HepG2 (cell line): Measurements from ENCODE around the gene ARHGAP4. TPM values are rescaled to one million over a fixed set of nuclear protein-coding genes. Genes with fewer than 3 reads are reported as not detected.
A peak's percentile ranks its signal among the peaks of the same experiment; 100 is the strongest.

Experiments
- ATAC-seq: fragments of 200-7000 bp; cut with Tn5 transposase; 3 replicates; pipeline ENCODE4 v1.9.1; 2020; ENCODE audit warnings: mild to moderate bottlenecking, moderate library complexity
- BruUV-seq: library from RNA; stranded (reverse); fragments of 400-500 nt; replicated peaks from 2 replicates; lab custom pipeline; 2021; lab: Mats Ljungman, UMichigan
- CTCF ChIA-PET: fragments of 300-600 bp; formaldehyde crosslinking; extraction: SDS; loops from one replicate; lab custom pipeline; 2021; ENCODE audit warnings: low total read pairs, inconsistent platforms, low intra/inter-chr PET ratio; lab: Yijun Ruan, JAX
- POLR2A ChIA-PET: fragments of 350-600 bp; sonication (Branson Sonifier 250); formaldehyde crosslinking; loops from one replicate; lab custom pipeline; 2020; ENCODE audit warnings: antibody characterized with exemption, inconsistent platforms; lab: Yijun Ruan, JAX
- DNase-seq: peaks from one replicate; pipeline ENCODE4 v3.0.0-alpha.2; 2015; ENCODE audit warnings: low spot score
- FAIRE-seq: peaks from 3 replicates; lab custom pipeline; 2011; peaks lifted over from hg19 to GRCh38; lab: Jason Lieb, UNC
- H2AFZ ChIP-seq: one replicate; pipeline ENCODE4 v1.6.1; 2011; ENCODE audit warnings: low read length, inconsistent platforms
- H3K27ac ChIP-seq: fragments of 300-600 bp; 3 replicates; pipeline ENCODE4 v1.8.0; 2011; ENCODE audit warnings: mixed run types, mild to moderate bottlenecking, mixed read lengths, low read length, inconsistent platforms; ENCODE audit not compliant: insufficient read depth; ENCODE audit errors: extremely low read length
- H3K27me3 ChIP-seq, 2 experiments: fragments of 200-600 bp in 1 of 2; 2 replicates in 1 of 2; 3 replicates in 1 of 2; pipeline versions ENCODE4 v1.6.0 to v1.8.0; 2011; ENCODE audit warnings: low read length in 2 of 2, mild to moderate bottlenecking in 2 of 2, moderate library complexity in 2 of 2, inconsistent platforms in 1 of 2; ENCODE audit not compliant: insufficient read depth in 2 of 2, control insufficient read depth in 1 of 2
- H3K36me3 ChIP-seq, 2 experiments: fragments of 200-600 bp in 1 of 2; replicated peaks in 1 of 2; 2 replicates in 1 of 2; 3 replicates in 1 of 2; pipeline versions ENCODE4 v1.5.1 to v1.8.0; 2011; ENCODE audit warnings: low read length in 2 of 2, inconsistent platforms in 1 of 2; ENCODE audit not compliant: insufficient read depth in 2 of 2, control insufficient read depth in 1 of 2
- H3K4me1 ChIP-seq: 2 replicates; pipeline ENCODE4 v1.5.1; 2012; ENCODE audit warnings: low read length, inconsistent platforms; ENCODE audit not compliant: insufficient read depth
- H3K4me2 ChIP-seq: 2 replicates; pipeline ENCODE4 v1.6.0; 2011; ENCODE audit warnings: low read depth, low read length, inconsistent platforms
- H3K4me3 ChIP-seq, 3 experiments: fragments of 200-600 bp in 1 of 3; sonication (generic), shearing (Covaris generic) in 1 of 3; replicated peaks in 1 of 3; 2 replicates each; pipeline ENCODE4 v1.5.1; 2011 to 2016; ENCODE audit warnings: low read length in 3 of 3, inconsistent platforms in 2 of 3, low read depth in 2 of 3, mild to moderate bottlenecking in 2 of 3, control low read depth in 1 of 3, mixed read lengths in 1 of 3; ENCODE audit not compliant: insufficient read depth in 1 of 3
- H3K79me2 ChIP-seq: one replicate; pipeline ENCODE4 v1.6.1; 2011; ENCODE audit warnings: low read length, inconsistent platforms; ENCODE audit not compliant: insufficient read depth
- H3K9ac ChIP-seq: 2 replicates; pipeline ENCODE4 v1.6.0; 2011; ENCODE audit warnings: mild to moderate bottlenecking, low read depth, low read length, inconsistent platforms; ENCODE audit not compliant: insufficient read depth
- H3K9me3 ChIP-seq: 2 replicates; pipeline ENCODE4 v1.5.1; 2012; ENCODE audit warnings: mild to moderate bottlenecking, low read length
- H4K20me1 ChIP-seq: 2 replicates; pipeline ENCODE4 v1.6.0; 2011; ENCODE audit warnings: inconsistent platforms, mild to moderate bottlenecking, low read length, moderate library complexity; ENCODE audit not compliant: insufficient read depth
- AGO2 ChIP-seq: fragments of 200-400 bp; formaldehyde crosslinking; optimal IDR thresholded peaks from 2 replicates; pipeline ENCODE3; 2017; ENCODE audit warnings: mild to moderate bottlenecking, low read depth, low read length, moderate library complexity
- MAFF ChIP-seq: IDR thresholded peaks from 2 replicates; pipeline ENCODE4 v1.6.1; 2011; ENCODE audit warnings: low read depth, low read length, improper control_type of control experiment
- MAFK ChIP-seq, 2 experiments: IDR thresholded peaks in 1 of 2; conservative IDR thresholded peaks in 1 of 2; 2 replicates each; pipeline ENCODE4 v1.6.1; 2011; ENCODE audit warnings: improper control_type of control experiment in 2 of 2, low read length in 2 of 2
- NR2F1 ChIP-seq, 2 experiments: fragments of 450-650 bp in 1 of 2; formaldehyde crosslinking in 1 of 2; IDR thresholded peaks; 2 replicates each; pipeline versions ENCODE4 v1.5.0 to v1.6.1; 2016 to 2020; ENCODE audit warnings: mild to moderate bottlenecking in 1 of 2, missing compliant biosample characterization in 1 of 2, missing genetic modification reagents in 1 of 2, moderate library complexity in 1 of 2
- POGK ChIP-seq: sonication (generic); formaldehyde crosslinking; conservative IDR thresholded peaks from 2 replicates; pipeline ENCODE4 v1.8.0; 2022; ENCODE audit warnings: mild to moderate bottlenecking, moderate library complexity, missing genetic modification reagents
- WGBS: methylation state at CpG from one replicate; pipeline ENCODE4 v1.1.6; 2017; ENCODE audit warnings: low lambda C conversion rate; 5-methylcytosine and 5-hydroxymethylcytosine counted together
- in situ Hi-C: cut with HindIII; loops from 2 replicates; pipeline ENCODE4 v1.10.0; 2017; ENCODE audit warnings: low pct_unique_long_range_greater_than_20kb; ENCODE audit not compliant: extremely low pct_ligation_motif_present
- intact Hi-C: fragments of 100-400 bp; cut with micrococcal nuclease; formaldehyde crosslinking; loops from one replicate; pipeline ENCODE4 v1.10.0; 2022; ENCODE audit not compliant: unreplicated experiment
- polyA plus RNA-seq, 8 experiments: library from polyadenylated mRNA; depleted of rRNA in 3 of 8; stranded (reverse) in 7 of 8; unstranded in 1 of 8; fragments of >200 nt; fragmentation: Illumina TruSeq in 4 of 8; extraction: Trizol in 4 of 8; gene quantifications; 2 replicates each; pipeline versions ENCODE4 v1.2.1 to v1.2.3, GENCODE V29; 2011 to 2016; ENCODE audit warnings: low read depth in 4 of 8, missing spikeins in 1 of 8, mixed read lengths in 1 of 8; ENCODE audit not compliant: insufficient read depth in 1 of 8
- total RNA-seq, 5 experiments: library from RNA; depleted of rRNA; stranded (reverse); fragments of >200 nt; fragmentation: Illumina TruSeq; extraction: Trizol; gene quantifications; 2 replicates each; pipeline ENCODE4 v1.2.3, GENCODE V29; 2016; ENCODE audit warnings: low read depth in 1 of 5

The ARHGAP4 gene
- total and polyA plus RNA-seq, 2 of the 13 experiments (the other 11 are each of a cell fraction or from before 2014, with no cell fraction given) = 0.57 to 0.64 TPM

- H3K9me3 ChIP-seq = no peaks in the 10 kb centered on the region
- no peak overlapping the region for H3K9ac ChIP-seq
- no CpG with 5 or more reads among the region's 28 CpGs for WGBS
- in situ Hi-C loops = no loop called here
- BruUV-seq = no TSS peak
- intact Hi-C loops = no loop called here
- no peaks in the 10 kb centered on the region for H3K79me2 ChIP-seq
- TF ChIP-seq NR2F1 (CRISPR knock-in tag; IDR thresholded peaks at IDR 0.05) (no peak), MAFK (conservative IDR thresholded peaks at IDR 0.05 in 1 of 2, IDR thresholded peaks at IDR 0.05 in 1 of 2; ENCODE audit: low read length in 2 of 2) (peak in 1 of 2 experiments; percentile 49; a peak in 1 of 4 replicates), MAFF (peak; percentile 8; the same call in 1 of the 2 replicates)
- peaks cover 22% of the 10 kb centered on the region for H3K4me1 ChIP-seq
- 0 out of 2 replicates have a peak, but pooled peaks cover 2% of the 10 kb centered on the region for H4K20me1 ChIP-seq
- FAIRE-seq (no peak), ATAC-seq (no peak), DNase-seq (no peak)
- H3K4me3 ChIP-seq = no peak overlapping the region
- ChIA-PET POLR2A (no interaction called here), CTCF (no interaction called here)
- H3K36me3 ChIP-seq = peaks cover 15 to 52% of the 10 kb centered on the region in 2 experiments; a peak in 4 of 5 replicates
- H3K27ac ChIP-seq = no peak overlapping the region
- no peaks in the 10 kb centered on the region for H3K27me3 ChIP-seq
- H3K4me2 ChIP-seq = no peak overlapping the region
- no peak overlapping the region for H2AFZ ChIP-seq
These were observed 25.8 kb upstream of the ARHGAP4 start for GRCh38 chrX:153951683-153952372.

- H3K27ac ChIP-seq = no peak overlapping the region
- no peak for FAIRE-seq
- POLR2A ChIA-PET = no interaction called here
- H3K4me3 ChIP-seq = no peak overlapping the region
- no peaks in the 10 kb centered on the region for H3K79me2 ChIP-seq
- CTCF ChIA-PET = no interaction called here
- H3K36me3 ChIP-seq = peaks cover 15 to 38% of the 10 kb centered on the region in 2 experiments; a peak in 4 of 5 replicates
- H3K4me1 ChIP-seq = peaks cover 37% of the 10 kb centered on the region
- in situ Hi-C loops (no loop called here), intact Hi-C loops (no loop called here)
- no TSS peak for BruUV-seq
- H3K9me3 ChIP-seq = no peaks in the 10 kb centered on the region
- no peak overlapping the region for H3K9ac ChIP-seq
- no peak for ATAC-seq
- H2AFZ ChIP-seq = no peak overlapping the region
- TF ChIP-seq AGO2 (peak; percentile 27), POGK (CRISPR knock-in tag) (no peak)
- H3K27me3 ChIP-seq = no peaks in the 10 kb centered on the region
- no peaks in the 10 kb centered on the region for H4K20me1 ChIP-seq
- DNase-seq = no peak
- WGBS = 97% methylated on average over 7 of the region's 19 CpGs
- H3K4me2 ChIP-seq = no peak overlapping the region
These were observed 24.1 kb upstream of the ARHGAP4 start for GRCh38 chrX:153950127-153950526.
